Measurements from ENCODE around the gene CDK19. TPM values are rescaled to one million over a fixed set of nuclear protein-coding genes. Genes with fewer than 3 reads are reported as not detected.
A peak's percentile ranks its signal among the peaks of the same experiment; 100 is the strongest.

Gene CDK19
- total and polyA plus RNA-seq, 2 of the 4 experiments (the other 2 are of a cell fraction): 6.0 to 6.8 TPM

DNA sequence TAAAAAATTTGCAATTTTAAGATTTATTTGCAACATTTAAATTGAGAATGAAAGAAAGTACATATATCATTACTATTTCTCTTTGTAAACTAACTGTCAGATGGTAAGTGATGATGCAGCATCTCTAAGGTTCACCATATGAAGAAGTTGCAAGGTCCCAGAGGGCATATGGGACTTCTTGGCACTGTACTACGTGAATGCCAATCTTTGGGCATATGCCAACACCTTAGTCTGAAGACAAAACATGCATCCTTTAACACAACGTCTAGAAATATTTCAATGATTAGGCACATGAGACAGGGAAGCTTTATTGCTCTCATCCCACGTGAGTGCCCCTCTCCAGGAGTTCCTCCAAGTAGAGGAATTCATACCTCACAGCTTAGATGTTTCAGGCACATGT, 66.8 kb downstream of the CDK19 start:
- BruUV-seq (replicated peaks): no TSS peak
- peak overlapping the region; percentile 42 for H2AK9ac ChIP-seq (replicated peaks; ENCODE audit: low read depth, low read length, poor library complexity)
- dilution Hi-C loops (cut with HindIII; ENCODE audit: low sequenced_read_pairs, unreplicated experiment) (no loop called here), in situ Hi-C loops (cut with MboI; ENCODE audit: low sequenced_read_pairs) (no loop called here), intact Hi-C loops (cut with micrococcal nuclease) (no loop called here)
- no peaks in the 10 kb centered on the region for H3K27me3 ChIP-seq (ENCODE audit: control insufficient read depth, insufficient read depth, low read length)
- no peaks in the 10 kb centered on the region for H3K9me3 ChIP-seq (ENCODE audit: control insufficient read depth, insufficient read depth, low read length)
- H4K91ac ChIP-seq (ENCODE audit: insufficient read depth, low read depth, low read length): no peak overlapping the region
- H3K56ac ChIP-seq (ENCODE audit: extremely low read depth, insufficient read depth, low read length): no peak overlapping the region
- H2BK20ac ChIP-seq (ENCODE audit: low read depth, low read length): no peak overlapping the region
- H2BK15ac ChIP-seq (ENCODE audit: low read depth, low read length): no peak overlapping the region
- no peak overlapping the region for H2BK120ac ChIP-seq (ENCODE audit: low read depth, low read length)
- no peak overlapping the region for H4K8ac ChIP-seq (ENCODE audit: low read depth in 2 of 2, low read length in 2 of 2)
- no peaks in the 10 kb centered on the region for H3K4me1 ChIP-seq (ENCODE audit: control insufficient read depth, insufficient read depth, low read length)
- no peak overlapping the region for H2AFZ ChIP-seq (replicated peaks; ENCODE audit: low read length, poor library complexity)
- H3K79me1 ChIP-seq (ENCODE audit: low read depth in 1 of 2, low read length in 2 of 2): peaks cover 10 to 12% of the 10 kb centered on the region in 2 experiments
- no peak overlapping the region for H3K9ac ChIP-seq (ENCODE audit: low read depth, low read length)
- no peaks in the 10 kb centered on the region for H4K20me1 ChIP-seq (ENCODE audit: insufficient read depth, low read length)
- no peak overlapping the region for H3K18ac ChIP-seq (ENCODE audit: low read depth, low read length)
- peaks cover 6% of the 10 kb centered on the region for H3K9me1 ChIP-seq (ENCODE audit: insufficient read depth, low read length)
- no peak overlapping the region for H3K4me2 ChIP-seq (ENCODE audit: low read depth, low read length)
- H3K27ac ChIP-seq (ENCODE audit: insufficient read depth, low read length): no peak overlapping the region
- ATAC-seq (ENCODE audit: low read depth) (no peak), DNase-seq (no peak)
- ChIA-PET POLR2A (ENCODE audit: unreplicated experiment) (no interaction called here), CTCF (no interaction called here)
- no peak overlapping the region for H3K14ac ChIP-seq (replicated peaks; ENCODE audit: low read depth, low read length)
- H4K5ac ChIP-seq (ENCODE audit: low read depth, low read length): no peak overlapping the region
- no CpG with 5 or more reads among the region's 3 CpGs for WGBS, 2 experiments (ENCODE audit: extremely low coverage in 2 of 2, insufficient read length in 1 of 2)
- H2BK5ac ChIP-seq (ENCODE audit: low read depth, low read length, poor library complexity, severe bottlenecking): no peak overlapping the region
- H2AK5ac ChIP-seq (ENCODE audit: low read depth, low read length): no peak overlapping the region
- no peak overlapping the region for H3K23ac ChIP-seq (ENCODE audit: low read depth, low read length)
- H3K4ac ChIP-seq (ENCODE audit: low read depth, low read length): no peak overlapping the region
- H3K4me3 ChIP-seq (ENCODE audit: insufficient read depth, low read depth, low read length): no peak overlapping the region
- no peaks in the 10 kb centered on the region; the same call in 1 of the 2 replicates for H3K36me3 ChIP-seq (ENCODE audit: control insufficient read depth, insufficient read depth, low read length)
- TF ChIP-seq POLR2A (IDR thresholded peaks at IDR 0.05; ENCODE audit: low read depth, low read length): no peak
- TF ChIP-seq FOS (IDR thresholded peaks at IDR 0.05; ENCODE audit: low read depth, low read length): no peak
- no peak for TF ChIP-seq ELK1 (IDR thresholded peaks at IDR 0.05; ENCODE audit: borderline replicate concordance, low read depth, low read length)
- no peak for TF ChIP-seq RCOR1 (IDR thresholded peaks at IDR 0.05; ENCODE audit: insufficient replicate concordance, low read length)
- no peak for TF ChIP-seq CHD1 (IDR thresholded peaks at IDR 0.05; ENCODE audit: low read depth, low read length)
- no peak for TF ChIP-seq NFE2L2 (IDR thresholded peaks at IDR 0.05; ENCODE audit: low read depth, low read length)
- no peak for TF ChIP-seq RFX5 (IDR thresholded peaks at IDR 0.05; ENCODE audit: low read depth, low read length)
- no peak for TF ChIP-seq MXI1 (IDR thresholded peaks at IDR 0.05; ENCODE audit: borderline replicate concordance, low read depth, low read length)
- TF ChIP-seq, protein P1, sequence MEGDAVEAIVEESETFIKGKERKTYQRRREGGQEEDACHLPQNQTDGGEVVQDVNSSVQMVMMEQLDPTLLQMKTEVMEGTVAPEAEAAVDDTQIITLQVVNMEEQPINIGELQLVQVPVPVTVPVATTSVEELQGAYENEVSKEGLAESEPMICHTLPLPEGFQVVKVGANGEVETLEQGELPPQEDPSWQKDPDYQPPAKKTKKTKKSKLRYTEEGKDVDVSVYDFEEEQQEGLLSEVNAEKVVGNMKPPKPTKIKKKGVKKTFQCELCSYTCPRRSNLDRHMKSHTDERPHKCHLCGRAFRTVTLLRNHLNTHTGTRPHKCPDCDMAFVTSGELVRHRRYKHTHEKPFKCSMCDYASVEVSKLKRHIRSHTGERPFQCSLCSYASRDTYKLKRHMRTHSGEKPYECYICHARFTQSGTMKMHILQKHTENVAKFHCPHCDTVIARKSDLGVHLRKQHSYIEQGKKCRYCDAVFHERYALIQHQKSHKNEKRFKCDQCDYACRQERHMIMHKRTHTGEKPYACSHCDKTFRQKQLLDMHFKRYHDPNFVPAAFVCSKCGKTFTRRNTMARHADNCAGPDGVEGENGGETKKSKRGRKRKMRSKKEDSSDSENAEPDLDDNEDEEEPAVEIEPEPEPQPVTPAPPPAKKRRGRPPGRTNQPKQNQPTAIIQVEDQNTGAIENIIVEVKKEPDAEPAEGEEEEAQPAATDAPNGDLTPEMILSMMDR (conservative IDR thresholded peaks at IDR 0.05; ENCODE audit: low read depth, low read length): no peak
- TF ChIP-seq, protein P2, sequence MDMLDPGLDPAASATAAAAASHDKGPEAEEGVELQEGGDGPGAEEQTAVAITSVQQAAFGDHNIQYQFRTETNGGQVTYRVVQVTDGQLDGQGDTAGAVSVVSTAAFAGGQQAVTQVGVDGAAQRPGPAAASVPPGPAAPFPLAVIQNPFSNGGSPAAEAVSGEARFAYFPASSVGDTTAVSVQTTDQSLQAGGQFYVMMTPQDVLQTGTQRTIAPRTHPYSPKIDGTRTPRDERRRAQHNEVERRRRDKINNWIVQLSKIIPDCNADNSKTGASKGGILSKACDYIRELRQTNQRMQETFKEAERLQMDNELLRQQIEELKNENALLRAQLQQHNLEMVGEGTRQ (IDR thresholded peaks at IDR 0.05; ENCODE audit: low read depth, low read length): no peak
- TF ChIP-seq CEBPB (IDR thresholded peaks at IDR 0.05; ENCODE audit: low read depth, low read length): no peak
- no peak for TF ChIP-seq BHLHE40 (IDR thresholded peaks at IDR 0.05; ENCODE audit: low read depth, low read length)
- no peak for TF ChIP-seq SMC3 (IDR thresholded peaks at IDR 0.05; ENCODE audit: low read depth, low read length)
- TF ChIP-seq MAFK (IDR thresholded peaks at IDR 0.05; ENCODE audit: low read depth, low read length): no peak
- no peak for TF ChIP-seq RAD21 (IDR thresholded peaks at IDR 0.05; ENCODE audit: low read length)
- no peak for TF ChIP-seq MAZ (IDR thresholded peaks at IDR 0.05; ENCODE audit: borderline replicate concordance, low read depth, low read length)

Data from IMR-90 (cell line).